ENCODE data around the gene PLCL1.

PLCL1 gene

GRCh38 chr2:198173864-198174263 is 369.5 kb downstream of the PLCL1 start:
- TF ChIP-seq CTCF (conservative IDR thresholded peaks at IDR 0.05; ENCODE audit: low read depth, low read length) = no peak
- DNase-seq (ENCODE audit: low read depth) = no peak

GRCh38 chr2:198175271-198175670 is 370.9 kb downstream of the PLCL1 start:
- no peak for TF ChIP-seq CTCF (conservative IDR thresholded peaks at IDR 0.05; ENCODE audit: low read depth, low read length)
- DNase-seq (ENCODE audit: low read depth) = no peak
- H3K4me3 ChIP-seq (ENCODE audit: low read depth, low read length) = no peak overlapping the region

More at GRCh38 chr2:198173864-198174263, 369.5 kb downstream of the PLCL1 start:
- H3K4me3 ChIP-seq (ENCODE audit: low read depth, low read length) = no peak overlapping the region

DNA sequence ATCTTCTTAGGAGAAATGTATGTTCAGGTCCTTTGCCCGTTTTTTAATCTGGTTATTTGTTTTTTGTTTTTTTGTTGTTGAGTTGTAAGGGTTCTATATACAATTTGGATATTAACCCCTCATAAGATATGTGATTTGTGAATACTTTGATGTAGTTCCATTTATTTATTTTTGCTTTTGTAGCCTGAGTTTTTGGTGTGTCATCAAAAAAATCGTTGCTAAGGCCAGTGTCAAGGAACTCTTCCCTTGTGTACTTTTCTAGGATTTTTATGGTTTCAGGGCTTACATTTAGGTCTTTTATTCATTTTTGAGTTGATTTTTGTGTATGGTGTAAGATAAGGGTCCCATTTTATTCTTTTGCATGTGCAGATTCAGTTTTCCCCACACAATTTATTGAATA is 372.6 kb downstream of the PLCL1 start:
- no peak for TF ChIP-seq CTCF (conservative IDR thresholded peaks at IDR 0.05; ENCODE audit: low read depth, low read length)

DNA sequence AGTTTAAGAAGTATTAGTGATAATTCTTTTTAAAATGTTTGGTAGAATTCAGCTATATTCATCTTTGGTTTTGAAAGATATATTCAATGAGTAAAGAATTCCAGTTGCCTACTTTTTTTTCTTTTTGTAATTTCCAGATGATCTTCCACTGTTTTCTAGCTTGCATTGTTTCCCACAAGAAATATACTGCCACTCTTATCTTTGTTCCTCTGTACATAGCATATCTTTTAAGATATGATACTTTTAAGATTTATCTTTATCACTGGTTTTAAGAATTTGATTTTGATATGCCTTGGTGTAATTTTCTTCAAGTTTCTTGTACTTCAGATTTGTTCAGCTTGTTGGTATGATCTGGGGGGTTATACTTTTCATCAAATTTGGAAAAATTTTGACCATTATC is 374.4 kb downstream of the PLCL1 start:
- no peak overlapping the region for H3K4me3 ChIP-seq (ENCODE audit: low read depth, low read length)
- no peak for DNase-seq (ENCODE audit: low read depth)
- no peak for TF ChIP-seq CTCF (conservative IDR thresholded peaks at IDR 0.05; ENCODE audit: low read depth, low read length)

More for the DNA sequence above, 372.6 kb downstream of the PLCL1 start:
- no peak overlapping the region for H3K4me3 ChIP-seq (ENCODE audit: low read depth, low read length)
- DNase-seq (ENCODE audit: low read depth) = no peak

GRCh38 chr2:198186257-198186656 is 381.9 kb downstream of the PLCL1 start:
- H3K4me3 ChIP-seq (ENCODE audit: low read depth, low read length) = no peak overlapping the region
- no peak for TF ChIP-seq CTCF (conservative IDR thresholded peaks at IDR 0.05; ENCODE audit: low read depth, low read length)
- DNase-seq (ENCODE audit: low read depth) = no peak

DNA sequence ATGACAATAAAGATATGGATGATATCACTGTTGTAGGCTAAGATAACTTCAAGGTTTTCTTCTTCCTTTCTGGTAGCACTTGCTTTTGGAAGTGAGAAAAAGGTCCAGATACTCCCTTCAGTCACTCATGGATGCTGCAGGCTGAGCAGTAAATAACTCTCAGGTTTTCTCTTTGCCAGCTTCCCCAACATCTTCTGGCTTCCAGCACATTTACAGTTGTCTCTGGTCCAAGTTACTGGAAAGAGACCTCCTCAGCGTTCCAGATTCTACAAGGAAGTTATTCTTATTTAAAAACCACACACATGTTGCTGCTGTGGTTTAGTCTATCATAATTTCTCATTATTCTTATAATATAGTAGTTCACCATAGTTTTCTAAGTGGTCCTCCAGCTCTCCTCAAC is 383.4 kb downstream of the PLCL1 start:
- DNase-seq (ENCODE audit: low read depth) = no peak
- no peak overlapping the region for H3K4me3 ChIP-seq (ENCODE audit: low read depth, low read length)
- TF ChIP-seq CTCF (conservative IDR thresholded peaks at IDR 0.05; ENCODE audit: low read depth, low read length) = no peak

DNA sequence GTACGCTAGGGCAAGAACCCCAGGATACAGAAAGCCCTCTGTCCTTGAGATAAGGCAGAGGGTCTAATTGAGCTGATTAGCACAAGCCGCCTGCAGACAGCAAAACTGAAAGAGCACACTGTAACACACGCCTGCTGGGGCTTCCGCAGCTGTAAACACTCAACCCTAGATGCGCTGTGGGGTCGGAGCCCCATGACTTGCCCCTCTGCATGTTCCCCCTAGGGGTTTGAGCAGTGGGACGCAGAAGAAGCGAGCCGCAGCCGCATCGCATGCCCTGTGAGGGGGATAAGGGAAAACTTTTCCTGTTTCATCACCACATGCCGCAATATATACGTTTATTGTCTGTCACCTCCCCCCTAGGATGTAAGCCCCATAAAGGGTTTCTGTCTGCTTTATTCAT is 384.6 kb downstream of the PLCL1 start:
- no peak overlapping the region for H3K4me3 ChIP-seq (ENCODE audit: low read depth, low read length)
- no peak for TF ChIP-seq CTCF (conservative IDR thresholded peaks at IDR 0.05; ENCODE audit: low read depth, low read length)
- no peak for DNase-seq (ENCODE audit: low read depth)
